PFSK-1 (cell line): ENCODE data around the gene NKAIN4.

Experiments
- FOXP2 ChIP-seq: optimal IDR thresholded peaks from 2 replicates; pipeline ENCODE3; 2011; ENCODE audit warnings: borderline replicate concordance, control low read depth, inconsistent platforms; ENCODE audit not compliant: insufficient read depth; ENCODE audit errors: extremely low read length, extremely low read depth
- POLR2AphosphoS5 ChIP-seq: IDR thresholded peaks from 2 replicates; pipeline ENCODE4 v1.6.1; 2012; ENCODE audit warnings: low read depth, mild to moderate bottlenecking, control low read depth, low read length, moderate library complexity
- REST ChIP-seq, 2 experiments: IDR thresholded peaks; 2 replicates each; pipeline versions ENCODE4 v1.6.1 to v1.8.0; 2011 to 2012; ENCODE audit warnings: low read depth in 2 of 2, low read length in 2 of 2, control low read depth in 1 of 2, inconsistent platforms in 1 of 2, mild to moderate bottlenecking in 1 of 2, moderate library complexity in 1 of 2; ENCODE audit not compliant: insufficient read depth in 1 of 2
- SIN3A ChIP-seq: IDR thresholded peaks from 2 replicates; pipeline ENCODE4 v1.6.1; 2012; ENCODE audit warnings: mild to moderate bottlenecking, low read length, moderate library complexity, borderline replicate concordance; ENCODE audit not compliant: insufficient read depth
- TAF1 ChIP-seq: IDR thresholded peaks from 2 replicates; pipeline ENCODE4 v1.6.1; 2012; ENCODE audit warnings: low read length, control low read depth, borderline replicate concordance; ENCODE audit not compliant: insufficient read depth

The NKAIN4 gene

GRCh38 chr20:63196768-63197470, 57.3 kb downstream of the NKAIN4 start:
- TF ChIP-seq POLR2AphosphoS5 = no peak
- no peak for TF ChIP-seq REST (IDR thresholded peaks at IDR 0.05; ENCODE audit: insufficient read depth in 1 of 2, low read depth in 2 of 2, low read length in 2 of 2)
- no peak for TF ChIP-seq FOXP2
- TF ChIP-seq SIN3A = no peak
- no peak for TF ChIP-seq TAF1

- no peak for TF ChIP-seq POLR2AphosphoS5
These were observed 59.5 kb downstream of the NKAIN4 start for GRCh38 chr20:63194797-63195173.

GRCh38 chr20:63194007-63194796, 60.1 kb downstream of the NKAIN4 start:
- TF ChIP-seq POLR2AphosphoS5 (no peak), SIN3A (no peak), FOXP2 (no peak), TAF1 (no peak), REST (IDR thresholded peaks at IDR 0.05; ENCODE audit: insufficient read depth in 1 of 2, low read depth in 2 of 2, low read length in 2 of 2) (no peak)

GRCh38 chr20:63192721-63193120, 61.5 kb downstream of the NKAIN4 start:
- no peak for TF ChIP-seq TAF1
- TF ChIP-seq SIN3A = no peak
- no peak for TF ChIP-seq FOXP2
- no peak for TF ChIP-seq POLR2AphosphoS5
- TF ChIP-seq REST (IDR thresholded peaks at IDR 0.05; ENCODE audit: insufficient read depth in 1 of 2, low read depth in 2 of 2, low read length in 2 of 2) = no peak

GRCh38 chr20:63191400-63191799, 62.9 kb downstream of the NKAIN4 start:
- no peak for TF ChIP-seq REST (IDR thresholded peaks at IDR 0.05; ENCODE audit: insufficient read depth in 1 of 2, low read depth in 2 of 2, low read length in 2 of 2)
- TF ChIP-seq POLR2AphosphoS5 = no peak
- no peak for TF ChIP-seq SIN3A
- no peak for TF ChIP-seq TAF1
- TF ChIP-seq FOXP2 = no peak
